ENCODE results near the gene ASB4.
"Not testable (repeated sequence)": the region's sequence is repeated elsewhere in the genome, so short reads cannot be mapped to it uniquely, and the experiment has no call there.

The ASB4 gene, protein sequence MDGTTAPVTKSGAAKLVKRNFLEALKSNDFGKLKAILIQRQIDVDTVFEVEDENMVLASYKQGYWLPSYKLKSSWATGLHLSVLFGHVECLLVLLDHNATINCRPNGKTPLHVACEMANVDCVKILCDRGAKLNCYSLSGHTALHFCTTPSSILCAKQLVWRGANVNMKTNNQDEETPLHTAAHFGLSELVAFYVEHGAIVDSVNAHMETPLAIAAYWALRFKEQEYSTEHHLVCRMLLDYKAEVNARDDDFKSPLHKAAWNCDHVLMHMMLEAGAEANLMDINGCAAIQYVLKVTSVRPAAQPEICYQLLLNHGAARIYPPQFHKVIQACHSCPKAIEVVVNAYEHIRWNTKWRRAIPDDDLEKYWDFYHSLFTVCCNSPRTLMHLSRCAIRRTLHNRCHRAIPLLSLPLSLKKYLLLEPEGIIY

GRCh38 chr7:95485391-95486123 is at the start of gene ASB4:
TSS of gene ASB4 (plus strand) at chr7:95485943. CDS start at chr7:95485972, 29 bp downstream.
- DNase-seq (ENCODE audit: low spot score), result no peak

DNA sequence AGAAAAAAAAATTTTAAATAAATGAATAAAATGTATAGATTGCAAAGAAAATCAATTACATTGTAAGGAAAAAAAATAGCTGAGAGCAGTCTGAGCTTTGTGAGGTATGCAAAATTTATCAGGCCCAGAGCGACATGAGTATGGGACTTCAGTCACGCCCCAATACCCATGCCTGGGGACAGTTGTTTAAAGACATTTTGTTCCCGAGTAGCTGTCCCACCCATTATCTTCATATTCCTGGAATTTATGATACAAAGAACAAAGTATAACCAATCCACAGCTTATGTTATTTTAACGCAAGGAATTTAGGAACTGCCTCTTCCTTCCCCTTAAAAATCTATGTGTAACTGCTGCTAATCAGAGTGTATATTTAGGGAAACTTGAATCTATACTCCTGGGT is 49.3 kb upstream of the ASB4 start:
- no peak for DNase-seq (ENCODE audit: low spot score)

DNA sequence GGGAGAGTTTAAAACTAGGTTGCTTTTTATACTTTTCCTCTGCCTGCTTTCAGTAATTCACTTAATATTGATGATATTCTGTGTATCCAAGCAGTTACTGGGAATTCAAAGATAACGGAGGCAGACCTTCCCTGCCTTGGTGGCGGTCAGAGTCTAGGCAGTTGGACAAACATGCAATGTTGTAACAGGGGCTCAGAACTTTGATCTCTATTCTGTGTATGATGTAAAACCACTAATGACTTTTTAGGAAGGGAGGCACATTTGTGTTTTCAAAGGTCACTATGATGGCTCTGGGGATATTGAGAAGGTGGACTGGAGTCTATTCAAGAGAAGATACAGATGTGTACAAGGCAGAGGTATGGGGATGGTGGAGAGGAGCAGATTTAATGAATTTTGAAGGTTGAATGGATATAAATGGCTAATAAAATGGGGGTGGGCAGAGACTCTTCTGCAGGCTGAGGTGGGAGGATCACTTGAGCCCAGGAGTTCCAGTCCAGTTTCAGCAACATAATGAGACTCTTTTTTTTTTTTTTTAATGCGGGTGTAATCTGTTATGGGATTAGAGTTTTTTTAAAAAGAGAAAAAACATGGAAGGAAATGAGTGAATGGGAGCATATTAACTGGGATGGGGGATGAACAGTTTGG is 45.2 kb upstream of the ASB4 start:
- no peak for DNase-seq (ENCODE audit: low spot score)

DNA sequence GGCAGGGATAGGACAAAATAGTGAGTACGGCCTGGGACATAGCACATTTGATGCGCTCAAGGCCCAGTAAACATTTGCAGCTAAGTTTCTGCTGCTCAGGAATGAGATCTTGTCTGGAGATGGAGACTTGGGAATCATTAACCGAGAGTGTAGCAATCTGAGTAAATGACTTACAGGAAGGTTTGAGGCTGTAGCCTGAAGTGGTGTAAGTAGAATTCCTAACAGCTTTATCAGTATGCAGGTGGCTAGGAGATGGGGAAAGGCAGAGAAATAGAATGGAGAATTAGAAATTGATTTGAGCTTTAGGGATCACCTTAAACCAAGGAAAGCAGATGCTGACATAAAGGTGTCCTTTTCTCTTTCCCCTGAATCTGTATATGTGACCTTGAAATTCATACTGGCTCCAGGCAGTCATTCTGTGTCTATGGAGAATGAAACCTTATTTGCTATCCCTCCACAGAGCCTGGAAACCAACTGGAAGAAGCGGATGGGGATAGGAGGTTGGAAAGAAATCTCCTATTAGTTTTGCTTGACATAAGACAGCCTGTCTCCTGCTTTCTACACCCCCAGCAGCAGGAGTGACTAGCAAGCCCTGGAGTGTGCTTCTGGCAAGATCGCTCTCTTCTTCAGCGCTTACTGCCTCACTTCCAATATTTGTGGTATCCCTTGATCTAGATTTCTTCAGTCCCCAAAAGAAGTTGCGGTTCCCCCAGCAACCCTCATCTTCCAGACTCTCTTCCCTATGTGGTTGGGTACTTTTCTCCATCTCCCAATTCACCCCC is 44.5 kb upstream of the ASB4 start:
- no peak for DNase-seq (ENCODE audit: low spot score)

DNA sequence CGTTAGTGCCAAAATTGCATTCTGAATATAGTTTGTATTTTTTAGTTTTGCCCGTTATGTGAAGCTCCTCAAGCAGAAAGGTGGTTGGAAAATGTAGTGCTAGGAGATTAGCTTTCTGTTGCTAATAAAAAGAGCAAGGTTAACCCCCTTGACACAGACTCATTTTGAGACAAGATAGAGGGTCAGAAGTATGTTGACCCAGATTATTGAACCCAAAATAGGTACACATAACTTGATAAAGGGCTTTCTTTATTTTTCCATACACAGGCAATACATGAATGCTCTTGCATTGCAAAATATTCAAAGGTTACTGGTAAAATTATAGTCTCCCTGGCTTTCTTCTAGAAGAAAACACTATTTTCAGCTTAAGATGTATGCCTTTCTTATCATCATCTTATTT is 40.9 kb upstream of the ASB4 start:
- DNase-seq (ENCODE audit: low spot score), result no peak

DNA sequence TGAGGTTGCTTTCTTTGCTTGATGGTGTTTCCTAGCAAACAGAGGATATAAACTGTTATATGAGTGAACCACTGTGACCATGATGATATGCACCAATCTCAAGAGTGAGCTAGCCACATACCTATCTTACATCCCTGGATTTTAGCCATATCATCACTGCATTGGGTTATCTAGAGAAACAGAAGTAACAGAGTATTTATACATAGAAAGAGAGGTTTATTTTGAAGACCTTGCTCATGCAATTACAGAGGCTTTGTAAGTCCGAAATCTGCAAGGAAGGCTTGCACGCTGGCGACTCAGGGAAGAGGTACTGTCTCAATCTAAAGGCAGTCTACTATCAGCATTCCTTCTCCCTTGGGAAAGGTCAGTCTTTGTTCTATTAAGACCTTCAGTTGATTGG is 39.1 kb upstream of the ASB4 start:
- no peak for DNase-seq (ENCODE audit: low spot score)

GRCh38 chr7:95454438-95455045 is 31.2 kb upstream of the ASB4 start:
- DNase-seq (ENCODE audit: low spot score), result no peak

GRCh38 chr7:95457947-95458346 is 27.8 kb upstream of the ASB4 start:
- DNase-seq (ENCODE audit: low spot score), result no peak

DNA sequence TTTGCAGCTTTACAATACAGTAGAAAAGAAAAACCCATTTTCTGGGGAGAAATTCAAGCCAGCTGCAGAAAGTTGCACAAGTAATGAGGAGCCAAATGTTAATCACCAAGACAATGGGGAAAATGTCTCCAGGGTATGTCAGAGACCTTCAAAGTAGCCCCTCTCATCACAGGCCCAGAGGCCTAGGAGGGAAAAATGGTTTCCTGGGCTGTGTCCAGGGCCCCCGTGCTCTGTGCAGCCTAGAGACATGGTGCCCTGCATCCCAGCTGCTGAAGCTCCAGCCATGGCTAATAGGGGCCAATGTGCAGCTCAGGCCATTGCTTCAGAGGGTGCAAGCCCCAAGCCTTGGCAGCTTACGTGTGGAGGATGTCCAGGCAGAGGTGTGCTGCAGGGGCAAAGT is 25.1 kb upstream of the ASB4 start:
- DNase-seq (ENCODE audit: low spot score), result not testable (repeated sequence)

GRCh38 chr7:95467912-95468607 is 17.7 kb upstream of the ASB4 start:
- no peak for DNase-seq (ENCODE audit: low spot score)

GRCh38 chr7:95469187-95469586 is 16.6 kb upstream of the ASB4 start:
- no peak for DNase-seq (ENCODE audit: low spot score)

GRCh38 chr7:95469848-95470247 is 15.9 kb upstream of the ASB4 start:
- no peak for DNase-seq (ENCODE audit: low spot score)

DNA sequence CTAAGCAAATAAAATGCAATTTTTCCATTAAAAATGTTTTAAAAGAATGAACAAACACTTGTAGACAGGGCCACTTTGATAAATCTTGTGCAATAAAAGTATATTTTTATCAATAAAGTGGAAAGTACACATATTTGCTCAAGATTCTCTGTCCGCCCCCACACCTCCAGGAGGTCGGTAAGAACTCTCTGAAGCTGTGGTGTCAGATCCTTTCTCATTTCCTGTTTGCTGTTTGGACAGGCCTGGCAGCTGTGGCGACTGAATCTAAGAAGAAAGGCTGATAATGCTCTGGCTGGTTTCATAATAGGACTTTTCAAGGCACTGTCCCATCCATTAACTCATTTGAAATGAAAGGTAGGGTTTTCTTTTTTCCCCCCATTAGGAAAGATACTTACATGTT is 15.3 kb upstream of the ASB4 start:
- no peak for DNase-seq (ENCODE audit: low spot score)

GRCh38 chr7:95471071-95471470 is 14.7 kb upstream of the ASB4 start:
- no peak for DNase-seq (ENCODE audit: low spot score)

DNA sequence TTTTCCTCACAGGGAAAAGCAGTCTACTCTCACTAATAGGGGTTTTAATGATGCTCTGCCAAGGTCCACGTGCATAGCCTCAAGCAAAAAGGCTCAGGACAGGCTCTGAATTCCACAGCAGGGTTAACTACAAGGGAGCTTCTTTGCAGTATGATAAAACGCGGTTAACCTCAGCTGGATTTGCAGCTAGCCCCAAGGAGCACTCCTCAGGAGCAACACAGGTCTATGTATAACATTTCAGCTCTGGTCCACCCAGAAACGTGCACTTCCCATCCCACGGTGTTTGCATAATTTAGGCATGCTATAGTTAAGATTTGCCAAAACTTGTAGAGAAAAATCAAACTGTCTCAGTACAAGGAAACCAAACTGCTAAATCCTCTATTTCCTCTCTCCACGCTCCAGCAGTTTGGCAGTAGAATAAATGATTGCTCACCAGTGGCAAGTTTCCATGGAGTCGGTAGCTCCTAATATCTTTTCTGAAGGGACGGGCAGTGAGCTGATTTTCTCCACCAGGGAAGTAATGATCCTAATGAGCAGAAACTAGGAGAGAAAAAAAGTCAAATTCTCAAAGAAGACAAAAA is 13.1 kb upstream of the ASB4 start:
- no peak for DNase-seq (ENCODE audit: low spot score)

DNA sequence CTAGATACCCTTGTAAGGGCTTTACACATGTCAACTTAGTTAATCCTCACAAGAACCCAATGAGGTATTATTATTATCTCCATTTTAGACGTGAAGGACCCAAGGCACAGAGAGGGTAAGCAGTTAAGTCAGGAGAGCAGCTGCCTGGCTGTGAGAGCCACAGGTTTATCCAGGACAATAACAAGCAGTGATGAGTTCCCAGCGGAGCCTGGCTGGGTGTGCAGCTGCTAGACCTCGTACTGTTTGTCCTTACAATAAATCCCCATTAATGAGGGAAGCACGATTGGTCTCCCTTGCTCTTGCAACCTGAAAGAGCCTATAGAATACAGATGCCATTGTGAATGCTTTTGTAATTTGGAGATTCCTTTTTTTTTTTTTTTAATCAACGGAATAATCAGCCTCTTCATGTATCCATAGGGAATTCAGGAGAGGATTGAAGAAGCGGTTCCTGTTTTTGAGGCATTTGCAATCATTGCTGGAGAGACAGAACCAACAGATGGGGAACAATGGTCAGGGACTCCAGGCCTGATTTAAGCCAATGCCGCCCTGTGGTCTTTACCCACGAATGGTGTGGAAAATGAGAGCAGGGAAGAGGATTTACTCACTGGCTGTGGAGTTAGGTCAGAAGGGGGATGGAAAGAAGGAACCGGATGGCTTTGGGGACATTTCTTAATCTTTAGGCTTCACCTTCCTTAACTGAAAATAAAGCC is 12.3 kb upstream of the ASB4 start:
- no peak for DNase-seq (ENCODE audit: low spot score)

DNA sequence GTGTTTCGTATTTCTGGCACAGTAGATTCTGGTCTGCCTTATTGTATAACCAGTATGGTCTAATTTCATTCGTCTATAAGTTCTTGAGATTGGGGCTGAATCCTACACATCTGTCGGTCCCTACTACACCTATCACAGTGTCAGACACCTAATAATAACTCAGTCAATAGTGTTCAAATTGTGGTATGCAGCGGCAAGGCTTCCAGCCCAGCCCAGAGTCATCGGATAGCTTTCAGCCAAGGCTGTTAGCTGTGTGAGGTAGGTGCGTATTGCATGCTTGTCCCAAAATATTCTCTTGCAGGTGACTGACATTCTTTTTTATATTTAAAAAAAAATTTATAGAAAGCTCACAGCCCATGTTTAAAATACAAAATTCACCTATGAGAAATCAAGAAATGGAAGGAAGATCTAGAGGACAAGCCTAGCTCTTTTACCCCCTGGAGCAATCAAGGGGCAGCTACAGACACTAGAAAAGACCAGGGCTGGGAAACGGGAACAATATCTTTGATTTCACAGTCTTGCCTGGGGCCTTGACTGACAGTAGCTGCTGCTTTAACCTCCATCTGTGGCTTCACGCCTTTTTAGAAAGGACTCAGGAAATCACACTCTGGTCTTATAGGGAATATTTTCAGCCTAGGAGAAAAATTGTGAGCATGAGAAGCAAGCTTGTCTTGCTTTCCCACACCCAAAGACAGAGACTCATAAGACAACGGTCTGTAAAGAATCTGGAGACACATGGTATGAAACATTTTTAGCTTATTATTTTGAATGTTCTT is 9.5 kb upstream of the ASB4 start:
- no peak for DNase-seq (ENCODE audit: low spot score)

DNA sequence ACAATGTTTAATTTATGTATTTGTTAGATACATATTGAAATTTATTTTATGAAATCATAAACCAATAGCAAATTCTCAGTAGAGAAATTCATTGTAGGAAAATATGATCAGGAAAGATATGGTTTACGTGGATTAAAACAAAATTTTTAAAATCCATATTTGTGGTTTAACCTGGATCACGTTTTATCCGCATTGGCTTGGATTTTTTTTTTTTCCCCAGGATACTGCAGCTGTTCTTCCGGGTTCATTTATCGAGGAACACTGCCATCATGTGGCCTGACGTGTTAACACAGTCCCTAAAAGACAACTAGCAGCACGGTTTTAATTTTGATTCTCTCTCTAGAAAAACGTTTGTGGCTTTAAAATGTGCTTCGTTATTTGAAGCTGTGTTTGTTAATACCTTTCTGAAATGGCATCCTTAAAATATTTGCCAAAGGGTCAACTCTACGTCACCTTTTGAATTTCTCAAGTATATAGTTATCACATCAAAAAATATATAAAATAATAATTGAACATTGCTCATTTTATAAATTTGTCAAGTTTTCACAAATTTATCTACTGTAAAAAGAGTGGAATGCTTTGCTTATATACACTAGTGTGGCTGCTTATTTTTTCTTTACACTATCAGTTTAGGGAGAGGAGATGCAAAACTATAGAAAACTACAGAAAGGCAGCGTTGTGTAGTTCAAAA is 8.7 kb upstream of the ASB4 start:
- peak; percentile 63 for DNase-seq (ENCODE audit: low spot score)

Data from CD4-positive, alpha-beta T cell treated with Interleukin-2 at 100 ng/mL for 4 hours (primary cell).